NCI-H460 (cell line): ENCODE data around the gene TADA2B. TPM values are rescaled to one million over a fixed set of nuclear protein-coding genes. Genes with fewer than 3 reads are reported as not detected.

Experiments
- DNase-seq: peaks from one replicate; pipeline ENCODE4 v3.0.0-alpha.2; 2016; ENCODE audit warnings: low read depth; ENCODE audit errors: extremely low read depth
- total RNA-seq: library from RNA; depleted of rRNA; stranded (reverse); fragments of >200 nt; shearing (Covaris generic); gene quantifications from 2 replicates; pipeline ENCODE4 v1.2.3, GENCODE V29; 2014; rRNA removed

Gene TADA2B
- total RNA-seq, 1 experiment from 2014 or later, result 5.8 TPM

DNA sequence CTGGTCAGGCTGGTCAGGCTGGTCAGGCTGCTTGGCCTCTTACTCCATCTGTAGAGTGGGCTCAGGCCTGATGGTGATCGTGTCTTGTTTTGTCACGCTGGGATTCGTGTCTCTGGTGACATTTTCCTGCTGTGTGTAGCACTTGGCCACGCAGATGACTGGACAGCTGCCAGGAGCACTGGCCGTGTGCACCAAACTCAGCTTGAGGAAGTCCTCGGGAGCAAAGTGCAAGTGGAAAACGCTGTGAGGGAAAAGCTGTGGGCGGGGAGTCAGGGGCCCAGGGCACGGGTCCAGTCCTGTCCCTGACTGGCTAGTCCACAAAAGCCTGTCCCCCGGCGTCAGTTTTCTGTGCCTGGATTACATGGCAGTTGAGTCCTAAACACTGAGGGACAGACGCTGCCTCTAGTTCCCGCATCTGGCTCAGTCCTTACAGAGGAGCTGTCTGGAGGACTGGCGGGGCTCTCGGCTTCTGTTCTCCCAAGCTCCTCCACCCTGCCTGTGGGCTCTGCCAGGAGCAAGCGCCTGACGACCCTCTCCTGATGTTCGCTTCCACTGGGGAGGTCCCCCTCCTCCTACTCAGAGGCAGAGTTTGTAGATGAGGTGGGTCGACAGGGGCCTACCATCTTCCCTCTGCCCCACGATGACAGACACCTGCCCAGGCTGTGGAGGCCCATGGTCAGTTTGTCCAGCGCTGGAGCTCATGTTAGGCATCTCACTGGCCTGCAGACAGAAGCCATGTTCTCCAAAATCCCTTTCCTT, 60.6 kb downstream of the TADA2B start:
- no peak for DNase-seq

- DNase-seq, result no peak
Measured at GRCh38 chr4:7104366-7105031, 61.3 kb downstream of the TADA2B start.

DNA sequence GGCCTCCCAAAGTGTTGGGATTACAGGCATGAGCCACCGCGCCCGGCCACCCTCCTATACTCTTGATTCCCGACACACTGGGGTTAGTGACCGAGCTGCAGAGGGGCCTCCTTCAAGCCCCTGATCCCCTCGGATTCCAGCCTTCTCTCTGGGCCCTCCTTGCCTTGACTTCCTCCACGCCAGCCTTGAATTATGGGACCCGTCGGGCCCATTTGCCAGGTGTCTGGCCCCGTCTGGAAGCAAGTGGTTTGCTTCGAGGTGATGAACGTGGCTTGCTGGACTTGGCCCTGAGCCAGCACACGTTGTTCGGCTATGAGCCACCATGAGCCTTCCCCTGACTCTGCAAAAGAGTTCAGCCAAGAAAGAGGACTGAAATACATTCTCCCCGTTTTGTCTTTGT, 62.1 kb downstream of the TADA2B start:
- no peak for DNase-seq

- no peak for DNase-seq
Measured at GRCh38 chr4:7107166-7107905, 64.2 kb downstream of the TADA2B start.

Other genes starting within 250 kb of the TADA2B start
- 22.3 and 24.7 TPM in 2 replicates for gene TBC1D14, start 133.5 kb upstream of the TADA2B start, total RNA-seq
- 45.5 and 50.7 TPM in 2 replicates for gene GRPEL1, start 24.7 kb downstream of the TADA2B start, total RNA-seq
- gene SORCS2, start 149.2 kb downstream of the TADA2B start, total RNA-seq, result not detected in 2 replicates